Endothelial cell of umbilical vein (primary cell): Measurements from ENCODE around the gene PSMB8. TPM values are rescaled to one million over a fixed set of nuclear protein-coding genes. Genes with fewer than 3 reads are reported as not detected.
"Not testable (repeated sequence)": the region's sequence is repeated elsewhere in the genome, so short reads cannot be mapped to it uniquely, and the experiment has no call there.

Experiments used
- BruUV-seq: library from RNA; stranded (reverse); fragments of 400-500 nt; replicated peaks from 2 replicates; lab custom pipeline; 2021; lab: Mats Ljungman, UMichigan
- CTCF ChIA-PET: fragments of 300-600, 350-600 bp; sonication (Branson Sonifier 250); formaldehyde crosslinking; loops from one replicate; lab custom pipeline; 2021; ENCODE audit warnings: antibody characterized with exemption, inconsistent platforms; lab: Charles Lee
- POLR2A ChIA-PET: fragments of 300-600, 350-600 bp; sonication (Branson Sonifier 250); formaldehyde crosslinking; loops from one replicate; lab custom pipeline; 2021; ENCODE audit warnings: antibody characterized with exemption, inconsistent platforms; lab: Charles Lee
- DNase-seq: peaks from one replicate; pipeline ENCODE4 v3.0.0-alpha.2; 2011; ENCODE audit warnings: low read depth, low spot score
- FAIRE-seq: peaks from 2 replicates; lab custom pipeline; 2011; peaks lifted over from hg19 to GRCh38; lab: Jason Lieb, UNC
- H2AFZ ChIP-seq: 2 replicates; pipeline ENCODE4 v1.6.0; 2012; ENCODE audit warnings: low read depth, low read length, control low read depth, inconsistent platforms
- H3K27ac ChIP-seq: 2 replicates; pipeline ENCODE4 v1.5.1; 2011; ENCODE audit warnings: low read depth, mild to moderate bottlenecking, control low read depth, low read length, moderate library complexity; ENCODE audit not compliant: insufficient read depth
- H3K27me3 ChIP-seq, 2 experiments: 2 replicates each; pipeline versions ENCODE4 v1.6.0 to v1.6.1; 2011; ENCODE audit warnings: low read length in 2 of 2, mixed read lengths in 1 of 2; ENCODE audit not compliant: control insufficient read depth in 2 of 2, insufficient read depth in 2 of 2
- H3K36me3 ChIP-seq, 2 experiments: 2 replicates in 1 of 2; 3 replicates in 1 of 2; pipeline ENCODE4 v1.5.1; 2011; ENCODE audit warnings: low read length in 2 of 2, mild to moderate bottlenecking in 1 of 2, moderate library complexity in 1 of 2; ENCODE audit not compliant: control insufficient read depth in 2 of 2, insufficient read depth in 2 of 2; ENCODE audit errors: extremely low read depth in 1 of 2
- H3K4me1 ChIP-seq: 3 replicates; pipeline ENCODE4 v1.5.1; 2011; ENCODE audit warnings: mild to moderate bottlenecking, low read length; ENCODE audit not compliant: control insufficient read depth, insufficient read depth; ENCODE audit errors: extremely low read depth
- H3K4me2 ChIP-seq: 2 replicates; pipeline ENCODE4 v1.6.1; 2011; ENCODE audit warnings: low read length, control low read depth, mixed read lengths; ENCODE audit not compliant: insufficient read depth
- H3K4me3 ChIP-seq, 3 experiments: fragments of 200-600 bp in 1 of 3; sonication (generic), shearing (Covaris generic) in 1 of 3; replicated peaks in 1 of 3; 2 replicates each; pipeline ENCODE4 v1.5.1; 2011 to 2016; ENCODE audit warnings: control low read depth in 3 of 3, low read length in 3 of 3, mild to moderate bottlenecking in 2 of 3, inconsistent platforms in 1 of 3, low read depth in 1 of 3, moderate library complexity in 1 of 3; ENCODE audit not compliant: insufficient read depth in 1 of 3
- H3K79me2 ChIP-seq: 2 replicates; pipeline ENCODE4 v1.6.0; 2012; ENCODE audit warnings: low read length, inconsistent platforms; ENCODE audit not compliant: control insufficient read depth, insufficient read depth
- H3K9ac ChIP-seq: replicated peaks from 2 replicates; pipeline ENCODE3; 2011; ENCODE audit warnings: low read length, control low read depth; ENCODE audit not compliant: insufficient read depth; ENCODE audit errors: extremely low read depth
- H3K9me1 ChIP-seq: replicated peaks from 3 replicates; pipeline ENCODE4 v1.6.0; 2011; ENCODE audit warnings: mild to moderate bottlenecking, low read length; ENCODE audit not compliant: control insufficient read depth, insufficient read depth; ENCODE audit errors: extremely low read depth
- H3K9me3 ChIP-seq: replicated peaks from 2 replicates; pipeline ENCODE4 v1.5.1; 2012; ENCODE audit warnings: low read length, inconsistent platforms; ENCODE audit not compliant: control insufficient read depth, insufficient read depth
- H4K20me1 ChIP-seq: replicated peaks from 2 replicates; pipeline ENCODE3; 2011; ENCODE audit warnings: mild to moderate bottlenecking, low read length; ENCODE audit not compliant: control insufficient read depth, insufficient read depth; ENCODE audit errors: extremely low read depth
- EZH2 ChIP-seq: IDR thresholded peaks from 2 replicates; pipeline ENCODE4 v1.6.1; 2012; ENCODE audit warnings: borderline replicate concordance, low read depth, mild to moderate bottlenecking, moderate library complexity, low read length, inconsistent platforms; ENCODE audit not compliant: severe bottlenecking
- GATA2 ChIP-seq: IDR thresholded peaks from 2 replicates; pipeline ENCODE4 v1.7.0; 2011; ENCODE audit warnings: low read depth, mild to moderate bottlenecking, moderate library complexity, mixed read lengths, low read length; ENCODE audit not compliant: insufficient read length, insufficient read depth
- JUN ChIP-seq: IDR thresholded peaks from 2 replicates; pipeline ENCODE4 v1.6.1; 2011; ENCODE audit warnings: borderline replicate concordance, low read depth; ENCODE audit not compliant: insufficient read length, insufficient read depth
- MYC ChIP-seq: IDR thresholded peaks from one replicate; pipeline ENCODE4 v1.6.1; 2011; ENCODE audit warnings: mild to moderate bottlenecking, low read depth, low read length
- POLR2AphosphoS5 ChIP-seq: IDR thresholded peaks from 2 replicates; pipeline ENCODE4 v1.6.1; 2012; ENCODE audit warnings: low read depth, mild to moderate bottlenecking, control low read depth, low read length, moderate library complexity; ENCODE audit not compliant: insufficient read depth
- dilution Hi-C: fragments of 300-500 bp; cut with MboI; formaldehyde crosslinking; loops from one replicate; pipeline ENCODE4 v1.15.0; 2019; ENCODE audit warnings: low sequenced_read_pairs; ENCODE audit not compliant: extremely low pct_ligation_motif_present
- intact Hi-C: fragments of 100-400 bp; cut with micrococcal nuclease; formaldehyde crosslinking; loops from one replicate; pipeline ENCODE4 v1.10.0; 2022
- polyA plus RNA-seq, 4 experiments: library from polyadenylated mRNA; depleted of rRNA in 3 of 4; stranded (reverse) in 3 of 4; unstranded in 1 of 4; fragments of >200 nt; gene quantifications; 2 replicates each; pipeline versions ENCODE4 v1.2.1 to v1.2.3, GENCODE V29; 2011 to 2012; ENCODE audit warnings: missing spikeins in 1 of 4
- total RNA-seq: library from RNA; stranded (reverse); gene quantifications from 2 replicates; pipeline ENCODE4 v1.2.3, GENCODE V29; 2021
- TF ChIP-seq, protein P1 (sequence below), 2 donors: IDR thresholded peaks; 1 replicate in 1 of 2; 2 replicates in 1 of 2; pipeline ENCODE4 v1.5.1; 2011; ENCODE audit warnings: low read length in 2 of 2, mild to moderate bottlenecking in 2 of 2, moderate library complexity in 2 of 2, control low read depth in 1 of 2, inconsistent platforms in 1 of 2, low read depth in 1 of 2; ENCODE audit not compliant: insufficient read depth in 1 of 2; ENCODE audit errors: extremely low read depth in 1 of 2

PSMB8 gene
- total and polyA plus RNA-seq, 2 donors (not counting 3 experiments of a cell fraction or from before 2014, with no cell fraction given) = 40.1 to 49.4 TPM

DNA sequence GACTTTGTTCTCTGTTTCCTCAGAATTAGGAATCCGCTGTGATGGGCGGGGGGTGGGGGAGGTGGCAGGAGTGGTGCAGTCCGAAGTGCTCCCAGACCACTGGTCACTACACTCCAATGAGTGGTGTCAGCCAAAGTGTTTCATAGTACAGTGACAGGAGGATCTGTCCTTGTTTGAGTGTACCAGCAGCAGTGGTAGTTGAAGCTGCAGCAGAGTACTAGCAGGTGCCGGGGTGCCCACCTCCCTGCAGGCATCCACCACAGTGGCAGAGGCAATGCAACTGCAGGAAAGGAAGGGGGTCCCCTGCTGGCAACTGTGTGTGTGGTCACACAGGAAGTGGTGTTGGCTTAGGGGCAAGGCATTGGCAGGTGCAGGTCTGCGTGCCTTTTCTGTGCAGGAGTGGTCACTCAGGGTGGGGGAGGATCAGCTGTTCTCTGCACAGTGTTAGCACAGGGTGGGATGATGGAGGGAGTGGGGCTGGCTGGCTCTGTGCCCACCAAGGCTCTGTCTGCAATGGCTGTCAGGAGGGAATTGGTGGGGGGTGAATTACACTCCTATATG is 36.7 kb downstream of the PSMB8 start:
- no peak overlapping the region for H3K9ac ChIP-seq
- H3K4me1 ChIP-seq = no peaks in the 10 kb centered on the region
- dilution Hi-C loops = no loop called here
- CTCF ChIA-PET = interaction anchor here (2.4 kb wide), 1 partner anchor 61 kb away, joined by 11 read pairs; no protein-coding TSS in a partner anchor
- no peak overlapping the region for H3K4me3 ChIP-seq
- H3K79me2 ChIP-seq = no peaks in the 10 kb centered on the region
- POLR2A ChIA-PET = no interaction called here
- no peak for FAIRE-seq
- H3K27ac ChIP-seq = no peak overlapping the region
- DNase-seq = no peak
- BruUV-seq = no TSS peak
- no peaks in the 10 kb centered on the region for H3K9me3 ChIP-seq
- no peak overlapping the region for H3K4me2 ChIP-seq
- peaks cover 13 to 35% of the 10 kb centered on the region in 2 experiments for H3K27me3 ChIP-seq
- H4K20me1 ChIP-seq = no peaks in the 10 kb centered on the region
- H3K9me1 ChIP-seq = no peaks in the 10 kb centered on the region
- TF ChIP-seq EZH2 (no peak), POLR2AphosphoS5 (no peak), MYC (no peak), GATA2 (no peak), JUN (no peak)
- TF ChIP-seq, protein P1, sequence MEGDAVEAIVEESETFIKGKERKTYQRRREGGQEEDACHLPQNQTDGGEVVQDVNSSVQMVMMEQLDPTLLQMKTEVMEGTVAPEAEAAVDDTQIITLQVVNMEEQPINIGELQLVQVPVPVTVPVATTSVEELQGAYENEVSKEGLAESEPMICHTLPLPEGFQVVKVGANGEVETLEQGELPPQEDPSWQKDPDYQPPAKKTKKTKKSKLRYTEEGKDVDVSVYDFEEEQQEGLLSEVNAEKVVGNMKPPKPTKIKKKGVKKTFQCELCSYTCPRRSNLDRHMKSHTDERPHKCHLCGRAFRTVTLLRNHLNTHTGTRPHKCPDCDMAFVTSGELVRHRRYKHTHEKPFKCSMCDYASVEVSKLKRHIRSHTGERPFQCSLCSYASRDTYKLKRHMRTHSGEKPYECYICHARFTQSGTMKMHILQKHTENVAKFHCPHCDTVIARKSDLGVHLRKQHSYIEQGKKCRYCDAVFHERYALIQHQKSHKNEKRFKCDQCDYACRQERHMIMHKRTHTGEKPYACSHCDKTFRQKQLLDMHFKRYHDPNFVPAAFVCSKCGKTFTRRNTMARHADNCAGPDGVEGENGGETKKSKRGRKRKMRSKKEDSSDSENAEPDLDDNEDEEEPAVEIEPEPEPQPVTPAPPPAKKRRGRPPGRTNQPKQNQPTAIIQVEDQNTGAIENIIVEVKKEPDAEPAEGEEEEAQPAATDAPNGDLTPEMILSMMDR (IDR thresholded peaks at IDR 0.05; ENCODE audit: extremely low read depth in 1 of 2, insufficient read depth in 1 of 2, low read depth in 1 of 2, low read length in 2 of 2) = no peak
- H3K36me3 ChIP-seq = no peaks in the 10 kb centered on the region
- no peak overlapping the region for H2AFZ ChIP-seq
- intact Hi-C loops = no loop called here

- H3K36me3 ChIP-seq, H3K9me3 ChIP-seq, H3K4me2 ChIP-seq, DNase-seq, H3K79me2 ChIP-seq, H4K20me1 ChIP-seq, H3K4me3 ChIP-seq, H3K27ac ChIP-seq, intact Hi-C loops, dilution Hi-C loops, POLR2A ChIA-PET, BruUV-seq, H2AFZ ChIP-seq, H3K9me1 ChIP-seq, FAIRE-seq, H3K4me1 ChIP-seq, H3K9ac ChIP-seq: not testable (repeated sequence)
- H3K27me3 ChIP-seq = peaks cover 14 to 47% of the 10 kb centered on the region in 2 experiments
- CTCF ChIA-PET = interaction anchor here (2.4 kb wide), 1 partner anchor 63 kb away, joined by 11 read pairs; no protein-coding TSS in a partner anchor
These were observed 38.4 kb downstream of the PSMB8 start for GRCh38 chr6:32805404-32805803.
